HG03135 (cell line): Measurements from ENCODE around the gene KRTAP22-1.

Experiments used
- ATAC-seq: cut with Tn5 transposase; IDR thresholded peaks from one replicate; pipeline ENCODE4 v1.9.1; 2021; ENCODE audit warnings: mild to moderate bottlenecking, moderate library complexity; ENCODE audit not compliant: unreplicated experiment

The KRTAP22-1 gene

DNA sequence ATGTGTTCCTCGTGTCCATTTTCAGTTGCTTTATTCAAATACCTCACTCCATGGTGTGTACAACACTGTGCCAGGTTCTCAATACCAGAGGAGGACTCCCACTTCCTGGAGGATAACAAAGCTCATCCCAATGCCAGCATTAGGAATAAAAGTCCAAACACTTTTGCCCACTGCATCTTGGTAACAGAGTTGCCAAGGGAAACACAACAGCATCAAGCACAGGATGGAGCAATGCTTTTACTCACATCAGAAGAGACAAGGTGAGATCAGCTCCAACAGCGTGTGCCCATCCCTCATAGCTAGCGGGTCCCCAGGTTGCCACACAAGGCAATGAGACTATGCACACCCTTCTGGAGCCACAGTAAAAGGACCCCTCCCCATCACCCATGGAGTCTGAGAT is 22.5 kb downstream of the KRTAP22-1 start:
- ATAC-seq = no peak

DNA sequence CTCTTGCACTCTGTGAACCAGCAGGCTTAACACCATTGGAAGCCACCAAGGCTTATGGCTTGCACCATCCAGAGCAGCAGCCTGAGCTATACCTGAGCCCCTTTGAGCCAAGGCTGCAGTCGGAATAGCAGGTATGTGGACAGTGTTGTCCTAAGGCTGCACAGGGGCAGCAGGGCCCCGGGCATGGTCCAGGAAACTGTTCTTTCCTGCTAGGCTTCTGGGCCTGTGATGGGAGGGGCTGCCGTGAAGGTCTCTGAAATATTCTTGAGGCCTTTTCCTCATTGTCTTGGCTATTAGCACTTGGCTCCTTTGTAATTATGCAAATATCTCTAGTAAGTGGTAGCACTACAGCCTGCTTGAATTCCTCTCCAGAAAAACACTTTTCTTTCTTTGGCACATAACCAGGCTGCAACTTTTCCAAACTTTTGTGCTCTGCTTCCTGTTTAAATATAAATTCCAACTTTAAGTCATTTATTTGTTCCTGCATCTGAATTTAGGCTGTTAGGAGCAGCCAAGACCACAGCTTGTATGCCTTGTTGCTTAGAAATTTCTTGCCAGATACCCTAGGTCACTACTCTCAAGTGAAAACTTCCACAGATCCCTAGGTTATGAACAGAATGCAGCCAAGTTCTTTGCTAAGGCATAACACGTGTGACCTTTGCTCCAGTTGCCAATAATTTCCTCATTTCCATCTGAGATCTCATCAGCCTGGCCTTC is 24.7 kb downstream of the KRTAP22-1 start:
- no peak for ATAC-seq

DNA sequence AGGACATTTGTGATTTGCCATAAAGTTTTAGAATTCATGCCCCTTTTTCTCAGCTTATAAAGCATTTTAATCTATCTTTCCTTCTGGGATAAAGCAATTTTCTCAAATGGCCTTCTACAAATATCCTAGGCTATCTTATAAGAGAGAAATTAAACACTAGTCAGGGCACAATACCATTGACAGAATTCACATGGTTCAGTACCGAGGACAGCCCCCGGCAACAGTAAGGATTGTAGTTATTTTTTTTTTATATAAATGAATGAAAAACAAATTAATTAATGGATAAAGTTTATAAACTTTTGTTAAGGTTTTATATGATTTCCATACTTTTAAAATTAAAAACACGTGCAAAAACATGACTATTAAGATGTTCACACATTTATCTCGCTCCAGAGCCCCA is 27.2 kb downstream of the KRTAP22-1 start:
- ATAC-seq = no peak

DNA sequence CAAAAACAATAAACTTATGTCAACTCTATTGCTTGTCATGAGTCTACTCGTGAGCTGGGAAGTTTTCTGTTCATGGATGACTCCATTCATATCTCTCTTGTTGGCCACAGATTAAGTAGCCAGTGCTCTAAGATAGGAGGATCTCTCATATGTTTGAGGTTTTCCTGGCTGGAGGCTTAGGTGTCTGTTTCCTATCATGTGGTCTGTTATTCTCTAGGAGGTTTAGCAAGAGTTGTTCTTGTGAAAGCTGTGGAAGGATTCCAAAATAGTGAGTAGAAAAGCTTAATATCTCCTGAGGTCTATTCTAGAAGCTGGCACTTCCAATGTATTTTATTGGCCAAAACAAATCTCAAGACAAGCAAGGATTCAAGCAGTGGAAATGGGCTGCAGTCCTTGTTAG is 28.3 kb downstream of the KRTAP22-1 start:
- no peak for ATAC-seq

DNA sequence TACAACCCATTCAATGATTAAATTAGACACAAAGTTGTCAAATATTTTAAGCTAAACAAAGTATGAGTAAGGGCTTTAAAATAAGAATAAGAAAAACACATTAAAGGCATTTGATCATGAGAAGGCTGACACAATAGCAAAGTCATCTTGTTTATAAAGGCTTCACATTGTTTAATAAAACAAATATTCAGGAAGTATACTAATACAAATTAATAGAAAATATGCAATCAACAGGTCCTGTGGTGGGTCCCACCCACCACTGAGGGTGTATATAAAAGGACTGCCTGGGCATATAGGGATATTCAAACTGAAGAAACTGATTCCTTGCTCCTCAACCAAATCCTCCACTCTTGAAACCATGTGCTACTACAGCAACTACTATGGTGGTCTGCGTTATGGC is 34.0 kb downstream of the KRTAP22-1 start, which contains the start of gene KRTAP20-2:
KRTAP20-2 (plus strand) TSS at position 301 of the 400 bp plus-strand sequence; CDS start at position 359, 58 bp downstream.
- ATAC-seq = no peak

DNA sequence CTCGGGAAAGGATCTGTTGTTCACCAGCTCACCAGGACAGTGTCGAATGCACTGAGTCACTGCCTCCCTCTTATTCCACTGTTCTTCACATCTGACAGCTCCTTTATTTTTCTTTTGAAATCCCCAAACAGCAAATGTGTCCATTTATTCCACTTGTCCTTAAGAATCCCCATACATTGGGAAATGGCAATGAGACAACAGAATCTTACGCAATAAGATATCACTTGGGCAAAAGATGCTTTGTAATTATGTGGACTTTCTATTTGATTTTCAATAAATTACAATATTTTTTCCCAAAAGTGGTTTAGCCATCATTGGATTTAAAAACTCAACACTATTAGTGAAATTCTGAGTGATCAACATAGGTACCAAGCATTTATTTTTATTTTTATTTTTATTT is 37.8 kb downstream of the KRTAP22-1 start:
- no peak for ATAC-seq

DNA sequence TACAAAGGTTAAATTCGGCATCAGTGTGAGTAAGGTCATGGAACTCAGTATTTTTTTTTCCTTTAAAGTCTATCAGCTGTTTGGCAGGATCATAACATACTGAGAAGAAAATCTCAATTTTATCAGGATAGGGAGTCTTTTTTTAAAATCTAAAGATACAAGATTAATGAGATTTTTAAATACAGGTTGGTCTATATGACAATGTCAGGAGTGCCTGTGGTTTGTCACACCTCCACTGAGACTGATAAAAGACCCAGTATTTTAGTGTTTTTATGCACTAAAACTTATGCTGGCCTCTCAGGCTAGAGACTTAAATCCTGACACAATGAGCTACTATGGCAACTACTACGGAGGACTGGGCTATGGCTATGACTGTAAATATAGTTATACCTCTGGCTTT is 41.7 kb downstream of the KRTAP22-1 start, which contains the start of gene KRTAP20-3:
KRTAP20-3 (plus strand) TSS at position 301 of the 400 bp plus-strand sequence.
- ATAC-seq = no peak

DNA sequence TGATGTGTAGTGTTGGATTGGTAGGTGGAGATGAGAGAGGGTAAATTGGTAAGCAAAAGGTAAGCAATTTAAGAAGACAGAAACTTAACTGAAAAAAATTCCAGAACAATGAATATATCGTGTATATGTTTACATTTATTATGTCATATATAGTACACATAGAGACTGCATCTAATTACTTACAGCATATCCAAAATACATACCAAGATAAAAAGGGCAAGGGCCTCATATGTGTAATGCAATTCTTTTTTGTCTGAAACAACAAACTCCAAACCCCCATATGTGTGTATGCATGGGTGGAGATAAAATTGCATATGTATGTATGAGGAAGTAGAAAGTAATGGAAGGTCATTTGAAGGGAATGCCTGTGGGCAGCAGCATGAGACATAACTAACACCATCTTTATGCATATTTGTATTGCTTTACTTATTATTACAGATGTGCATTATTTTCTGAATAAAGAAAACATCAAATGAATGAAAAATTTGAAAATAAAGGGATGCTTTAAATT is 46.1 kb downstream of the KRTAP22-1 start:
- no peak for ATAC-seq
